ENCODE data around the gene WDR62. TPM values are rescaled to one million over a fixed set of nuclear protein-coding genes. Genes with fewer than 3 reads are reported as not detected.

Gene WDR62
- total RNA-seq, 1 donor from 2014 or later = 5.1 TPM

- Mint-ChIP-seq H3K4me3 (no peak overlapping the region), H3K27me3 (ENCODE audit: low read depth) (no peaks in the 10 kb centered on the region), H3K9me3 (no peaks in the 10 kb centered on the region), H3K27ac (no peak overlapping the region), H3K36me3 (peaks cover 4% of the 10 kb centered on the region), H3K4me1 (no peaks in the 10 kb centered on the region)
- DNase-seq (ENCODE audit: low spot score in 2 of 2, unreplicated experiment in 2 of 2) = no peak
- no peak for TF ChIP-seq CTCF (IDR thresholded peaks at IDR 0.05; ENCODE audit: unreplicated experiment)
These were observed 35.1 kb downstream of the WDR62 start for GRCh38 chr19:36089847-36090246.

- peaks cover 4% of the 10 kb centered on the region for H3K36me3 Mint-ChIP-seq
- no peak overlapping the region for H3K4me3 Mint-ChIP-seq
- H3K27me3 Mint-ChIP-seq (ENCODE audit: low read depth) = no peaks in the 10 kb centered on the region
- H3K4me1 Mint-ChIP-seq = no peaks in the 10 kb centered on the region
- H3K27ac Mint-ChIP-seq = no peak overlapping the region
- no peaks in the 10 kb centered on the region for H3K9me3 Mint-ChIP-seq
- DNase-seq (ENCODE audit: low spot score in 2 of 2, unreplicated experiment in 2 of 2) = no peak
- TF ChIP-seq CTCF (IDR thresholded peaks at IDR 0.05; ENCODE audit: unreplicated experiment) = no peak
These were observed 36.4 kb downstream of the WDR62 start for GRCh38 chr19:36090910-36091695.

- Mint-ChIP-seq H3K9me3 (no peaks in the 10 kb centered on the region), H3K4me1 (no peaks in the 10 kb centered on the region), H3K27ac (no peak overlapping the region), H3K27me3 (ENCODE audit: low read depth) (no peaks in the 10 kb centered on the region), H3K36me3 (peaks cover 4% of the 10 kb centered on the region), H3K4me3 (no peak overlapping the region)
- TF ChIP-seq CTCF (IDR thresholded peaks at IDR 0.05; ENCODE audit: unreplicated experiment) = no peak
- no peak for DNase-seq (ENCODE audit: low spot score in 2 of 2, unreplicated experiment in 2 of 2)
These were observed 37.9 kb downstream of the WDR62 start for GRCh38 chr19:36092566-36092965.

GRCh38 chr19:36093146-36093662 lies 38.5 kb downstream of the WDR62 start:
- no peak for TF ChIP-seq CTCF (IDR thresholded peaks at IDR 0.05; ENCODE audit: unreplicated experiment)
- no peaks in the 10 kb centered on the region for H3K9me3 Mint-ChIP-seq
- H3K27me3 Mint-ChIP-seq (ENCODE audit: low read depth) = no peaks in the 10 kb centered on the region
- H3K36me3 Mint-ChIP-seq = peaks cover 4% of the 10 kb centered on the region
- H3K4me1 Mint-ChIP-seq = no peaks in the 10 kb centered on the region
- H3K27ac Mint-ChIP-seq = no peak overlapping the region
- H3K4me3 Mint-ChIP-seq = no peak overlapping the region
- no peak for DNase-seq (ENCODE audit: low spot score in 2 of 2, unreplicated experiment in 2 of 2)

- Mint-ChIP-seq H3K27ac (no peak overlapping the region), H3K4me3 (no peak overlapping the region), H3K36me3 (peaks cover 4% of the 10 kb centered on the region), H3K9me3 (no peaks in the 10 kb centered on the region), H3K4me1 (no peaks in the 10 kb centered on the region), H3K27me3 (ENCODE audit: low read depth) (no peaks in the 10 kb centered on the region)
- no peak for DNase-seq (ENCODE audit: low spot score in 2 of 2, unreplicated experiment in 2 of 2)
- TF ChIP-seq CTCF (IDR thresholded peaks at IDR 0.05; ENCODE audit: unreplicated experiment) = no peak
These were observed 39.0 kb downstream of the WDR62 start for GRCh38 chr19:36093687-36094086.

Data from mesothelial cell of epicardium (in vitro differentiated cells).